Measurements from ENCODE around the gene SATB1. TPM values are rescaled to one million over a fixed set of nuclear protein-coding genes. Genes with fewer than 3 reads are reported as not detected.

Gene SATB1
- total RNA-seq, 1 donor from 2014 or later: 67.7 TPM

DNA sequence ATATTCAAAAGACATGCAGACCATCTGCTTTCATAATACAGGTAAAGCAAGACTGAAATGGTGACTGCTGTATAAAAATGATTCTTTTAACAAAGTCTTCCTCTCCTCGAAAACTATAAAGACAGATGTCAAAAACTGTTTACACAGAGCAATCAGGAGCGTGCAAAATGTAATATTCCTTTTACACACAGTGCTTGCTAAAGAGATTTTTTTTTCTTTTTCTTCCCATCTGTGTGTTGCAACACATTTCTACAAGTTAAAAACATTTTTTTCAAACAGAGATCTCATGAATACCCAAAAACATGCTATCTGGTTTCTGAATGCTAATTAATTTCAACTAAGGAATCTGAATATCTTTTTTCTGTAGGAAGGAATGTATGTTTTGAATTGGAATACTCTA, 22.1 kb downstream of the SATB1 start:
- FAIRE-seq (no peak), DNase-seq (ENCODE audit: low spot score in 2 of 2) (no peak)

DNA sequence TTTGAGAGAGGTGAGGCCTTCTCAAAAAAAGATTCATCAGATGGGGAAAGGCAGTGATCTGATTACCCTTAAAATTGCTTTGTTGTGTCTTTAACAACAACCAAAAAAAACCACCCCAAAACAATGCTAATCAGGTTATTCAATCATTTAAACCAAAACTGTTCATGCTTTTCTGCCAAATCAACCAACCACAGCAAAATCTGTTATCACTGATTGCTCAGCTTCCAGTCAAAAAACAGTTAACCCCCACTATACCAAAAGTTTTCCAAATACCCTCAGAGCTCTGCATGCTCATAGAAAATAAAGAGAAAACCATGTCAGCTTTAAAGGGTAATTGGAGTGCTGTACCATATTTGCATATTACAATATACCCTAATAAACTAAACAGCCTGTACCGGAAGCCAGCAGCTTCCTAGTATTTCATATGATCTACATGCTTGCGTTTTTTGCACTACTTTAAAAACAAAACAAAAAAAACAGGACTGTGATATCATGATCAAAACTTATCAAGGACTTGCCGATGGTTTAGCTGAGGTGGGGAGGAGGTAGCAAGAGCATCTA, 22.8 kb downstream of the SATB1 start:
- no peak for DNase-seq (ENCODE audit: low spot score in 2 of 2)
- FAIRE-seq: no peak

DNA sequence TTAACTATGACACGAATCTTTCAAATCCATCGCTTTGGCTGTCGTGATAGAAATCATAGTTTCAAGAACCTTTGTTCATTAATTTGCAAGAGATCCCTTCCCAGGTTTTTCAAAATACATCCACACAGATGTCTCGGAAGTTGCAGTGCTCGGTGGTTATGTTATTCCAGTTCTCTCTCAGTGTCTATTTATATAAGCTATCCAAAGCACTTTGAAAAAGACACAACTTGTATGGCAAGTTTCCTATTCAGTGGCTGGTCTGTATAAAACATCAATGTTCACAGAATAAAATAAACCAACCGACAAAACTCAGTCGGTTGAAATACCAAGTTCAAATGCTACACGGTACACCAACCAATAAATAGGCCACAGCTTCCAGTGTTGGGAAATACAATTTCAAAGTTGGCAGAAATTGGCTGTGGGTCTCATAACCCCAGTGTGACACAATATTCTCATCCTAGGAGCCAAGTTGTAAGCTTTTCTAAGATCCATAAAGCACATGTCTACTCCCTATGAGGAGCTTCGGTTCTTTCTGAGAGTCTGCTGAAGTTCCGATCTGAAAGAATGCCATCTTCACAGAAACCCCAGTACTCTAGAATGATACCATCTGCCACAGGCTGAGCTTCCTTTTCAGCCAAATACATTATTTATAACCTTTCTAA, 23.7 kb downstream of the SATB1 start:
- no peak for DNase-seq (ENCODE audit: low spot score in 2 of 2)
- no peak for FAIRE-seq

DNA sequence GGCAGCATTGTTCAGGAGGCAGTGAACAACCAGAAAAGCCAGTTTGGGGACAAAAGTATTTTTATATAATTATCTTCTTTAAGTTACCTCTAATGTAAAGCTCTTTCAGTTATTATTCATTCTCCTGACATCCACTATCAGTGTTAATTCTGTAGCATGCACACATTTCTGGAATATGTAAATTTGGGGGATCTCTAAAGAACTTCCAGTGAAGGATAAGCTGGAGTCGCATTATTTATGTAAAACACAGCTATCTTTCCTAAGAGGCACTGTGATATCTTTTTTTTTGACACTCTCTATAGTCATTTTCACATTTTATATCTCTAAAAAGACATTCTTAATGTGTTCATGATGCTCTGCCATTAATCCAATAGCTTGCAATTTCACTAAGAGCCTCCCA, 26.7 kb downstream of the SATB1 start:
- FAIRE-seq: no peak
- no peak for DNase-seq (ENCODE audit: low spot score in 2 of 2)

DNA sequence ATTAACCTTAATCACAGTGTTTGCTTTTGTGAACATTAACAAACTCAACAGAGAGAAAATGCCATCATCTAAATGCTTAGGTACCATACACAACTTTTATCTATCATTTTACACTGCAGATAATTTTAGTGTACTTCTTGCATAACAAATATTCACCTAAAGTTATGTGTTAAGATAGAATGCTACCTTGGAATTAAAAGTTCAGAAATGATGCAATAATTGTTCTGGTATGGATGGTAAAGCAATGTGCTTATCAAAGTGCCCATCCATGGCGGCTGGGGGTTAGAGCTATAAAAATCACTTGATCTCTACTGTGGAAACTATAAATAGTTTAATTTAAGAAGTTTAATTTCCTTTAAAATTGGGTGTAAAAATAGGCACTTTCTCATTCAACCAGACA, 28.7 kb downstream of the SATB1 start:
- FAIRE-seq (no peak), DNase-seq (ENCODE audit: low spot score in 2 of 2) (no peak)

DNA sequence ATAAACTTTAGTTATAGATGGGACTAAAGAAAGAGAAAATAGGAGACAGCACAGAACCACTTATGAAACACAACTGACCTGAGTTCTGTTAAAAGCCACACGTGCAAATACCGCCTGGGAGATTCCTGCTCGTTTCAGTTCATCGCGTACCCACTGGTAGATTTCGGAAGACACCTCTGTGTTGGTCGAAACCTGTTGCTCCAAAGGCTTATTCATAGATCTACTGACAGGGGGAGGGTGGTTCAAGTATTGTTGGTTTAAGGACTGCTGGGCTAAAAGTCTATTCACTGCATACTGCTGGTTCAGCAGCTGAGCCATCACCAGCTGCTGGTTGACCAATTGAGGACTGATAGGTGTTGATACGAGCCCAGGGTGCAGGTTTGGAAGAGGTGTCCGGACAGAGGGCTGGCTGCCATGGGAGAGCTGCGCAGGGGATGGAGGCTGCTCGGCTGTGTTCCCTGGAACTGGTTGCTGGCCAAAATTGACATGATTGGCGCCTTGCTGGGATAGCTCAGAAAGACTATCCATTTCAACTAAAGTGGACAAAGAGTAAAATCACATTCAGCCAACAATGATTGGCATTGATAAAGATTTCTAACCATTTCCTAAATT, 30.6 kb downstream of the SATB1 start:
- DNase-seq (ENCODE audit: low spot score in 2 of 2) (no peak), FAIRE-seq (no peak)

DNA sequence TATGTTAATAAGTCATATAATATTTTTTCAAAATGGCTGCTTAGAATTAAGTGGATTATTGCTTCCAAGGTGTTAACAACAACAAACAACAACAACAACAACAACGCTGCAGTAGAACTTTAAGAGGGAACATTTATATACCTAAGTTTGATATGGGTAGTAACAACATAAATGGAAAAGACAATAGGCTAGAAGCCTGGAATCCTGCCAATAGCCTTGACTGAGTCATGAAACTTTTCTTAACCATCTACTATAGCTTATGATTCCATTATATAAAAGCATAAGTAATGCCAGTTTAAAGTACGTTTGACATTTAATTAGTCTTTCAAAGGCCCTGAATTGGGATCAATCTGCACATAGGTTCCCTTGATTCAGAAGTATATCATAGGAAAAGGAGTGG, 31.2 kb downstream of the SATB1 start:
- no peak for FAIRE-seq
- DNase-seq (ENCODE audit: low spot score in 2 of 2): no peak

DNA sequence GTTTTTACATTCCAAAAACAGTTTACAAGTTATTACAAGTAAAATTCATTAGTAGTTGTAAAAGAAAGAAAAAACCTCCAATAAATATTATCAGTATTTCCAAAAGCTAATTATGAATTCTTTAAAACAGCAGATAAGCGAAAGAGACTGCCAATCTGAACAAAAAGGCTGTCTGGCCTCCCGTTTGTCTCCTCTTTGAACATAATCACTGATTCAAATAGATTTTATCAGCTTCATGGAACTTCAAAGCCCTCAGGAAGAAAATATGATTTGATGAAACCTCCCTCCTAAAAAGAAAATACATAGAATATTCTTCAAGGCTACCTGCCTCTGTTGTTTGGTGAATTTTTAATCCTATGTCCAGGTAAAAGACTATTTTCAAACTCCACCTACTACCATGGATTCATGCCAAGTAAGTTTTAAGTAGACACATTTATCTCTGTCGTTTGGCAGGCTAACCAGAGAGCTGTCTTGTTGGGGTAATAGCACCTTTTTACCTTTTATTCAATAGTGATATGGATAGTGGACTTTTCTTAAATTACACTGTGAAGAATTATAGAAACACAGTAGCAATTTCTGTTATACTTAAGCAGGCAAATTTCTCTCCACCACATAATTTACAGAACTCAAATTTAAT, 35.0 kb downstream of the SATB1 start:
- DNase-seq (ENCODE audit: low spot score in 2 of 2): no peak
- FAIRE-seq: no peak

DNA sequence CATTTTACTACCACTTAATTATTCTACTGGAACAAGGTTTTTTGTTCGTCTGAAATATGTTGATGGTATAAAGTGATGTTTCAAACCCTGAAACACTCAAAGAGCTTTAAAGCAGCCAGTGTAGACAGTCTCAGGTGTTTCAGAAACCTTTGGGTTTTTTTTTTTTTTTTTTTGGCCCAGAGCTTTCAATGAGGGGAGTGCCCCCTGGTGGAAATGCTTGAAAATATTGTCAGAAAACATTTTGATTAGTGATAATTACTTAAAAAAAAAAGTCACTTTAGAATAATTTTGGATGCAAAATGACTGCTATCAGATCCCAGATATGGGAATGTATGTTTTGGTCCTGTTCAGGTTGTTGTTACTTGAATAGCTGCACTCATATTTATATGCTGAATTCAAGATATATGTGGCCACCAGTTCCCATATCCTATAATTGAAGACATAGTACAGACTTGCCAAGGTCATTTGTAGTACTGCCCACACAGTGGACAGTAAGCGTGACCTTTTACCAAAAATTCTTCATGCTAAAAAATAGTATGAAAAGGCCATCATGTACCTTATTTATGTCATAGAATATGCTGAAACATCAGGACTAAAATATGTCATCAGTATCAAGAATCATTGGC, 35.9 kb downstream of the SATB1 start:
- DNase-seq (ENCODE audit: low spot score in 2 of 2) (no peak), FAIRE-seq (peak; percentile 48)

DNA sequence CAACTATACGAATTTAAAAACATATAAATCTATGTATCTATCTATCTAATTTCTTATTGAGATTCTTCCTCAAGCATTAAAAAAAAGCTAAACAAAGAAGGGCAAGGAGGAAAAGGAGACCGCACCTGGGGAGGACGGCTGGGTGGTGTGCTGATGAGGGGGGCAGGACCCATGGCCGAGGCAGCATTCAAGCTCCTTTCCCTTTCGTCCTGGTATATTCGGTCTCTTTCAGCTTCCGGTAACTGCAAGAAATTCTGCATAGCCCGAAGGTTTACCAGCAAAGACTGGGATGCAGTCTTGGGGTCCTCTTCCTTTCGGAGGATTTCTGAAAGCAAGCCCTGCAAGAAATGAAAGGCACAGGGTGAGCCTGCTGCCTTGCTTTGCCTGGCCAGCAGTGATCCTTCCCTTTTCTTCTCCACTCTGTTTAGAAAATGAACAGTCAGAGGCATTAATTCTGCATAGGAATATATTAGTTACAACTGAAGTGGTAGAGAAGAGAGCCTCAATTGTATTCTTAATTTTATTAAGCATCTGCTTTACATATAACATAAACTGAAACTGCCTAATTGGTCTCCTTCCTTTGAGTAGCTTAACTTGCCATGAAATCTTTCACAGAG, 38.8 kb downstream of the SATB1 start:
- no peak for FAIRE-seq

DNA sequence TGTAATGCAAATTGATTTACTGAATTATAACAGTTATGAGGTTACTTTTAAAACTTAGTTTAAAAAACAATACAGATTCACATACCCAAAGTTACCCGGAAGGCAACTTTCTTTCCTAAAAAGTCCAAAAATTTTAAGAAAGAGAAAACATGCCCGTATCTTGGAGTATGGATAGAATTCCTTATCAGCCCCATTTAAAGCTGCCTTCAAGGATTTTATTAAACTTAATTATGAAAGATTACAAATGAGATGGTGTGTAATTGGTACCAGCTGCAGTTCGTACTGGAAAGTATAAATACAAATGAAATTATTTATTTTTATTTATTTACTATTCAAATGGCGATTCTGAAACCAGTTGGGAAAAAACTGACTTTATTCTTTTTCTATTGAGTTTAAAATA, 39.4 kb downstream of the SATB1 start:
- DNase-seq (ENCODE audit: low spot score in 2 of 2) (no peak), FAIRE-seq (no peak)

More for the DNA sequence above, 38.8 kb downstream of the SATB1 start:
- DNase-seq (ENCODE audit: low spot score in 2 of 2): no peak

DNA sequence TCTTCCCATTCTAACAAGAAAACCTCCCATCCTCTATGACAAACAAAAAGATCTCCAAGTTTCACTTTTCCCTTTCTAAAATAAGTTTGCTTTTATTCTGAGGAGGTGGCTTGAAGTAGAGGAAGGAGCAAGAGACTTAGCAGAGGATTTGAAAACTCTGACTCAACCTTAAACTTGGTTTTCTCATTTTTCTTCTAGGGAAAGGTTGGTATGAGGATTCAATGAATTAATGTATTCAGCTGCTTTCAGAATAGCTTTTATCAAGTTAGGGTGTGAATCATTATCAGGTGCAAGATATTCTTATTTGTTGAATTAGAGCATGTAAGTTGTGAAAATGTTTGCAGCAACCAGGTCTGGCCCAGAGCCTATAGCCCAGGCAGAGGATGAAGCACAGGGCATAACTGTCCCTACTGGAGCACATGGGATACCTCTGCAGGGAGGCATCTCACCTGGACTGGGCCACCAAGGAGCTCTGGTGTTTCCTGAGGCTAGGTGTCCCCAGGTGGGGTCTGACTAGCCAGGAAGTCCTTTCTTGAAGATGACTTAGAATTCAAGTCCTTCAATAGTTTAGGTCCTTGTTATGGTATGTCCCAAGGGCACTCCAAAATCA, 42.3 kb downstream of the SATB1 start:
- no peak for DNase-seq (ENCODE audit: low spot score in 2 of 2)

DNA sequence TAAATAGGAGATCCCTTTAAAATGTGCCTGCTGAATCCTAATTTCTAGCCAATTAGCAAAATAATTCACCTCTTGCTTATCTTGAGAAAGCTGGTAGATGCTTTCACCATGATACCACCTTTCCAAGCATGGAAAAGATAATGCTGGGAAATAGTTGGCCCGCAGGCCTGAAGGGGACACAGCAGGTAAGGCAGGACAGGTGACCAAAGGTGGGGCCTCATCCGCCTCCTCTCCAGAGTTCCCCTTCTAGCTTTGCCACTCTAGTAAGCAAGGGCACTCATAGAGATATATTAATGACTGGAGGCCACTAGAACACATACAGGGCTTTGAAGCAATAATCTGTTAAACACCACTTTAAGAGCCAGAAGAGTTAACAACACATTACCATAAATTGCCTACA, 45.5 kb downstream of the SATB1 start:
- FAIRE-seq: no peak
- DNase-seq (ENCODE audit: low spot score in 2 of 2): no peak

More for the DNA sequence above, 42.3 kb downstream of the SATB1 start:
- FAIRE-seq: no peak

DNA sequence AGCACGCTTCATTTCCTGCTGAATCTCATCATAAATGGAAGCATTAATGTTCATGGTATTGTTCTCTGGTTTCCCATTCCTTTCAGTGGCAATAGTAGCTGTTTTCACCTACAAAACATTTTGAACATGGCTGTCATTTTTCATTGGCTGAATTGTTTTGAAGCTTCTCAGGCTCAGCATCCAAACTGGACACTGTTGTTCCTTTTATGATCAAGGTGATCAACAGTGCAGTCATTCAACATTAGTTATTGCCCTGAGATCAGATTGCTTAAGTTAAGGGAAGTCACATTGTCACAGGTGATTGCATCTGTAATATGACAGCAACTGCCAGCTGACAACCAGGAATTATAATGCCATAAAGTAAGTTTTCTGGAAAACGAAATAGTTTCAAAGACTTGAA, 46.9 kb downstream of the SATB1 start:
- DNase-seq (ENCODE audit: low spot score in 2 of 2): no peak
- FAIRE-seq: no peak

DNA sequence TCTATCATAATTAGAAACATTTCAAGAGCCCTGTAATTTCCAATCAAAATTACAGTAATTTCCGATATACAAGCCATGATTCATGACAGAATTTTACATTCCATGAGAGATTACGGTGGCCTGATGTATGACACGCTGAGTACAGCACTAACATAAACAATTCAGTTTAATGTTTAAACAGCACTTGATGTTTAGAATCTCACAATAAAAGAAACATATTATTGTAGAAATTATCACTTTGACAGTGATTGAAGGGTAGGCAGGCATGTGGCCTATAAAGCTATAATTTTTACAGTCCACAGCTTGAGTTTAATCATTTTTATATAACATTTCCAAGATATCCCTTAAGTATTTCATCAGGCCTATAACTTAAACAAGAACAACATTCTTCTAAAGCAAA, 48.5 kb downstream of the SATB1 start:
- FAIRE-seq: no peak
- DNase-seq (ENCODE audit: low spot score in 2 of 2): no peak

DNA sequence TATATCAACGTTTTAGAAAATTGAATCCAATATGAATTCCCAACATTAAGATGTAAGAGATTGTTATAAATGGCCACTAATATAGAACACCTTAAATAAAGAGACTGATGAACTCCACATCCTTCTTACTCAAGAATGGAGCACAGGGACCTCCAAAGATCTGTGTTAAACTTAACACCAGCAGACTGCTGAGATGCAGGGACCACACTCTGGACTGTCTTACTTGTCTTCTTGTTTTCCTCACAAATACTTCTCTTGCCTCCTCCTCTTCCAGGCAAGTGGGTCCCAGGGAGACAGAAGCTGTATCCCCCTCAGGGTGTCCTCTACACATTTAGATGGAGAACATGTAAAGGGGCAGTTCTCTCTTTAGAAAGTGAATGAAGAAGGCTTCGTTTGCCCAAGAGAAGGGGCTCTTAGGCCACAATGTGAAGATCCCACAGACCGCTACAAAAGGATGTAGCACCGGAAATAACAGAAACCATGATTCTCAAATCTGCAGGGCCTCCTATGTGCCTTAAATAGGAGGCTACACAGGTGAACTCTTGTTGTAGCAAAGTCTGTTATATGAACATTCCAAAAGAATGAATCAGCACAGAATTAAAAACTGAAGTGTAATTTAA, 52.2 kb downstream of the SATB1 start:
- FAIRE-seq: no peak

DNA sequence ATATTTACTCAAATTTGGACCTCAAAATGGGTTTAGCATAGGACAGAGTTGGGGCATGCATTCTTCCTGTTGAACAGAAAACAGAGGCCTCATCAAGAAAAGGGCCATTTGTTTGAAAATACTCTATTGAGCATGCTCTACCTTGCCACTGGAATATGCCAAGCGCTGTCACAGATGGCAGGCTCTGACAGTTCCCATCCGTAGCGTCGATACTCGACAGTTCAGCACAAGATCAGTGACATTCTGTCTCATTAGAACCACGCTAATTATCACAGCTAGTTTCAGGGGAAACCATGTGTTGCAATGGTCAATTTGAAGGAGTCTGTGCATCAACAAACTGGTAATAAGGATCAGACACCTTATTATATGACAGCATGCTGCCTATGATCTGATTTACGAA, 54.5 kb downstream of the SATB1 start:
- FAIRE-seq: no peak
- DNase-seq (ENCODE audit: low spot score in 2 of 2): no peak

More for the DNA sequence above, 52.2 kb downstream of the SATB1 start:
- DNase-seq (ENCODE audit: low spot score in 2 of 2): no peak

DNA sequence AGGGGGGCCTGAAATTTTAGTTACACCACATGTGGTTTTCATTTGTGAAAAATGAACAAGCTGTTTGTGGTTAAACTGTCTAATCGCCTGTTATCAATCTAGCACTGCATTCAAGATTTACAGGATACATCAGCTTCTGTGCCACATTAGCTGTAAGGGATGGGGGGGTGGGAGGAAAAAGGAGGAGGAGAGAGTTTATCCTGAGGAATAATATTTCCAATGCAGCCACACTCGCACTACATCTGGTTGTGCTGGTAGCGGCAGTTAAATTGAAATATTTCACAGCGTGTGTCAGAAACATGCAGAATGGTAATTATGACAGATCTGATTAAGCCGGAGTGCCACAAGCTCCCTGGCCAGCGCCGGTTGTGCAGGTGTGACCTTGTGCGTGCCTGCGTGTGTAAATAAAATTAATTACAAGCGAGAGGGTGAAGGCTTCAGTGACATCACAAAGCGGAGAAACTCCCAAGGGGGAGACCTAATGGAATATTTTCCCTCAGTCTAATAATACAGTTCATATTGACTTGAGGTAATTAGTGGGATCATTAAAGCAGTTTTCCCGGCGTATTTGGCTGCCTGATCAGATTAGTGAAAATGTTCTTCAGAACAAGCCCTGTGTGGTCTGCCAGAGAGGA, 55.5 kb downstream of the SATB1 start:
- DNase-seq (ENCODE audit: low spot score in 2 of 2): no peak
- FAIRE-seq: no peak

DNA sequence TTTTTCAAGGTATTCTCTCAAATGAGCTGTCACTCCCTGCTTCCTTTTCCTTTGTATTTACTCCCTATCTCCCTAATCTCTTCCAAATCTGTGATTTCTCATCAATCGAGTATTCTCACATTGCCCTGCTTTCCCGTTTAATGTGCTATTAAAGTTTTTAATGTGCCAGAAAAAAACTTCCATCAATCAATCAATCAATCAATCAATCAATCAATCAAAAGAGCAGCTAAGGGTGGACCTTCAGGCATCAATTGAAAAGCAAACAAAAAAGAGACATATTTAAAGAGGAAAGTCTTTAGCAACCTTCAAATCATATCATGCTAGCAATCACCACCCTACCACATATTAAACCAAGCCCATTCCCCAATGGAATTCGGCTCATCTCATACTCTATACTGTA, 58.9 kb downstream of the SATB1 start:
- FAIRE-seq (no peak), DNase-seq (ENCODE audit: low spot score in 2 of 2) (no peak)

DNA sequence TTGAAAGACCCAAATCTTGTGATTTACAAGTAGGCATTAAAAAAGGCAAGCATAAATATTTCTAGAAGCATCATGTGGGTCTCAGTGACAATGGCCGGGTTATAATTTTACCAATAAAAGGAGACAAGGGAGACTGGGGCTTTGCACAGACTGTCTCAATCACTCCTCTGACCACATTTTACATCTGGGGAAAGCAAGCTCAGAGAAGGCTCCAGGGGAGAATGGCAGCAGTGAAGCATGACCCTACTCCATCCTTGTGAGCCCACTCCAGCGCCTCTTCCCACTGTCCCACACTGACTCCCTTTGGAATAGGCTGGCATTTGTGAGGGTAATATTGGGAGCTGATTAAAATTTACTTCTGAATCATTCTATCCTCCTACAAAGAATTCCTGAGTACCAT, 61.8 kb downstream of the SATB1 start:
- FAIRE-seq: no peak
- no peak for DNase-seq (ENCODE audit: low spot score in 2 of 2)
